Neural crest cell (in vitro differentiated cells): ENCODE measurements around the gene CCDC54. TPM values are rescaled to one million over a fixed set of nuclear protein-coding genes. Genes with fewer than 3 reads are reported as not detected.

Source experiments
- DNase-seq: peaks from one replicate; pipeline ENCODE4 v3.0.0; 2021; ENCODE audit warnings: low read depth, mixed read lengths, low spot score
- H3K27ac Mint-ChIP-seq: one replicate; pipeline ENCODE4 v1.8.0; 2021; ENCODE audit warnings: mild to moderate bottlenecking, mixed read lengths; ENCODE audit not compliant: unreplicated experiment
- H3K27me3 Mint-ChIP-seq: 2 replicates; pipeline ENCODE4 v1.8.0; 2021; ENCODE audit warnings: low read depth, mild to moderate bottlenecking, mixed read lengths
- H3K36me3 Mint-ChIP-seq: 2 replicates; pipeline ENCODE4 v1.8.0; 2021; ENCODE audit warnings: low read depth, mild to moderate bottlenecking, mixed read lengths
- H3K4me1 Mint-ChIP-seq: 2 replicates; pipeline ENCODE4 v1.8.0; 2021; ENCODE audit warnings: mixed read lengths
- H3K4me3 Mint-ChIP-seq: one replicate; pipeline ENCODE4 v1.8.0; 2021; ENCODE audit warnings: mild to moderate bottlenecking, mixed read lengths
- H3K9me3 Mint-ChIP-seq: 2 replicates; pipeline ENCODE4 v1.8.0; 2021; ENCODE audit warnings: mixed read lengths
- CTCF ChIP-seq: fragments of 200-600 bp; sonication (generic); conservative IDR thresholded peaks from 2 replicates; pipeline ENCODE4 v1.5.0; 2021; ENCODE audit warnings: antibody characterized with exemption, mild to moderate bottlenecking
- total RNA-seq: library from RNA; stranded (reverse); gene quantifications from 2 replicates; pipeline ENCODE4 v1.2.1, GENCODE V29; 2021

CCDC54 gene
- total RNA-seq, 1 donor from 2014 or later, result not detected

GRCh38 chr3:107392549-107393165 lies 15.4 kb downstream of the CCDC54 start:
- no peaks in the 10 kb centered on the region for H3K36me3 Mint-ChIP-seq
- H3K27ac Mint-ChIP-seq, result no peak overlapping the region
- H3K9me3 Mint-ChIP-seq, result no peaks in the 10 kb centered on the region

GRCh38 chr3:107394502-107394901 lies 17.3 kb downstream of the CCDC54 start:
- no peak for DNase-seq
- TF ChIP-seq CTCF, result no peak
- Mint-ChIP-seq H3K36me3 (no peaks in the 10 kb centered on the region), H3K4me1 (no peaks in the 10 kb centered on the region), H3K9me3 (peaks cover 5% of the 10 kb centered on the region), H3K4me3 (no peak overlapping the region), H3K27me3 (no peaks in the 10 kb centered on the region), H3K27ac (no peak overlapping the region)

More at GRCh38 chr3:107392549-107393165, 15.4 kb downstream of the CCDC54 start:
- Mint-ChIP-seq H3K27me3 (no peaks in the 10 kb centered on the region), H3K4me1 (no peaks in the 10 kb centered on the region), H3K4me3 (no peak overlapping the region)
- TF ChIP-seq CTCF, result no peak
- no peak for DNase-seq

GRCh38 chr3:107395066-107395465 lies 17.8 kb downstream of the CCDC54 start:
- Mint-ChIP-seq H3K4me1 (no peaks in the 10 kb centered on the region), H3K9me3 (peaks cover 5% of the 10 kb centered on the region), H3K36me3 (no peaks in the 10 kb centered on the region), H3K27me3 (no peaks in the 10 kb centered on the region), H3K27ac (no peak overlapping the region), H3K4me3 (no peak overlapping the region)
- DNase-seq, result no peak
- TF ChIP-seq CTCF, result no peak

DNA sequence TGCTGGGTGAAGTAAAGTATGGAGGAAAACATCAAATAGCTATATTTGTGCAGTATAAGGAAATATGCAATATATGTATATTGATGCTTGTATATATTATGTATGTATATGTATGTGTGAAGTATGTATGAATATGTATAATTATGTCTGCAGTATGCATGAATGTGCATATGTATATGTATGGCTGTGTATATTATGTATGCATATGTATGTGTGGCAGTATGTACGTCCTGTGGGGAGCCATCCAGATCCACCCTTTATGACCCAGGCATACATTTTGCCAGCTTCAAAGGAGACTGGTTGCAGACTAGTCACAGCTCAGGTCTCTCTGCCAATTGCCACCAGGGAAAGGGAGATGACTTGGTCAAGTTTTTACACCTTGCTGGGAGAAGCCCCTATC lies 24.1 kb downstream of the CCDC54 start:
- Mint-ChIP-seq H3K36me3 (no peaks in the 10 kb centered on the region), H3K27ac (no peak overlapping the region), H3K9me3 (peaks cover 5% of the 10 kb centered on the region), H3K27me3 (no peaks in the 10 kb centered on the region), H3K4me3 (no peak overlapping the region), H3K4me1 (no peaks in the 10 kb centered on the region)
- no peak for TF ChIP-seq CTCF
- DNase-seq, result no peak

GRCh38 chr3:107402214-107402613 lies 25.0 kb downstream of the CCDC54 start:
- Mint-ChIP-seq H3K36me3 (no peaks in the 10 kb centered on the region), H3K9me3 (peaks cover 5% of the 10 kb centered on the region), H3K4me1 (no peaks in the 10 kb centered on the region), H3K27ac (no peak overlapping the region), H3K4me3 (no peak overlapping the region), H3K27me3 (no peaks in the 10 kb centered on the region)
- TF ChIP-seq CTCF, result no peak
- DNase-seq, result no peak
